ENCODE measurements around the gene ARAP2.

GRCh38 chr4:36056136-36056535 is 188.2 kb downstream of the ARAP2 start:
- TF ChIP-seq CTCF (IDR thresholded peaks at IDR 0.05), result no peak
- no peak for TF ChIP-seq POLR2A (IDR thresholded peaks at IDR 0.05)

All from tibial nerve (tissue), 3 donors.